ENCODE results near the gene ETV6. TPM values are rescaled to one million over a fixed set of nuclear protein-coding genes. Genes with fewer than 3 reads are reported as not detected.

ETV6 gene
- total RNA-seq, 4 donors from 2014 or later: 7.6 to 45.5 (median 8.2) TPM

- Histone ChIP-seq H3K4me1 (no peaks in the 10 kb centered on the region), H3K4me3 (no peak overlapping the region), H3K27me3 (no peaks in the 10 kb centered on the region), H3K27ac (no peak overlapping the region), H3K9me3 (no peaks in the 10 kb centered on the region), H3K36me3 (no peaks in the 10 kb centered on the region)
- TF ChIP-seq CTCF (IDR thresholded peaks at IDR 0.05) (no peak), POLR2A (IDR thresholded peaks at IDR 0.05) (no peak)
- intact Hi-C loops (cut with DNase I; ENCODE audit: low total_unique reads): no loop called here
- no peak for DNase-seq
These were observed 85.2 kb downstream of the ETV6 start for GRCh38 chr12:11734580-11735180.

GRCh38 chr12:11738450-11738849 is 89.0 kb downstream of the ETV6 start:
- H3K27ac ChIP-seq: no peak overlapping the region
- H3K4me1 ChIP-seq: no peaks in the 10 kb centered on the region
- no peak for DNase-seq
- no peaks in the 10 kb centered on the region for H3K9me3 ChIP-seq
- no peaks in the 10 kb centered on the region for H3K27me3 ChIP-seq
- TF ChIP-seq POLR2A (IDR thresholded peaks at IDR 0.05): no peak
- no peak for TF ChIP-seq CTCF (IDR thresholded peaks at IDR 0.05)
- intact Hi-C loops (cut with DNase I; ENCODE audit: low total_unique reads): no loop called here
- H3K36me3 ChIP-seq: no peaks in the 10 kb centered on the region
- no peak overlapping the region for H3K4me3 ChIP-seq

GRCh38 chr12:11739980-11740577 is 90.6 kb downstream of the ETV6 start:
- Histone ChIP-seq H3K9me3 (no peaks in the 10 kb centered on the region), H3K4me1 (no peaks in the 10 kb centered on the region), H3K27ac (no peak overlapping the region), H3K4me3 (no peak overlapping the region), H3K36me3 (no peaks in the 10 kb centered on the region), H3K27me3 (no peaks in the 10 kb centered on the region)
- no peak for TF ChIP-seq POLR2A (IDR thresholded peaks at IDR 0.05)
- DNase-seq: no peak
- intact Hi-C loops (cut with DNase I; ENCODE audit: low total_unique reads): no loop called here

- Histone ChIP-seq H3K27me3 (no peaks in the 10 kb centered on the region), H3K27ac (no peak overlapping the region), H3K9me3 (no peaks in the 10 kb centered on the region), H3K36me3 (no peaks in the 10 kb centered on the region), H3K4me3 (no peak overlapping the region), H3K4me1 (no peaks in the 10 kb centered on the region)
- no peak for DNase-seq
- intact Hi-C loops (cut with DNase I; ENCODE audit: low total_unique reads): no loop called here
- TF ChIP-seq POLR2A (IDR thresholded peaks at IDR 0.05) (no peak), CTCF (IDR thresholded peaks at IDR 0.05) (no peak)
These were observed 92.1 kb downstream of the ETV6 start for GRCh38 chr12:11741434-11742092.

- Histone ChIP-seq H3K4me1 (no peaks in the 10 kb centered on the region), H3K36me3 (no peaks in the 10 kb centered on the region), H3K4me3 (no peak overlapping the region), H3K27ac (no peak overlapping the region), H3K9me3 (no peaks in the 10 kb centered on the region), H3K27me3 (no peaks in the 10 kb centered on the region)
- no peak for TF ChIP-seq CTCF (IDR thresholded peaks at IDR 0.05)
- no peak for TF ChIP-seq POLR2A (IDR thresholded peaks at IDR 0.05)
- DNase-seq: no peak
- intact Hi-C loops (cut with DNase I; ENCODE audit: low total_unique reads): no loop called here
These were observed 94.2 kb downstream of the ETV6 start for GRCh38 chr12:11743423-11744409.

All from uterus (tissue), 4 donors.